GM12865 (cell line): ENCODE results near the gene GTF2H4.

Experiments
- DNase-seq: peaks from one replicate; pipeline ENCODE4 v3.0.0; 2010; ENCODE audit warnings: low read depth
- H3K4me3 ChIP-seq: 2 replicates; pipeline ENCODE4 v1.5.1; 2011; ENCODE audit warnings: mild to moderate bottlenecking, low read depth, low read length, control low read depth
- CTCF ChIP-seq: IDR thresholded peaks from 2 replicates; pipeline ENCODE4 v1.5.1; 2011; ENCODE audit warnings: low read length, control low read depth, low read depth, inconsistent platforms; ENCODE audit not compliant: insufficient read depth; ENCODE audit errors: missing control alignments

GTF2H4 gene

GRCh38 chr6:30879684-30880427, 28.2 kb upstream of the GTF2H4 start:
- no peak for DNase-seq
- no peak for TF ChIP-seq CTCF
- H3K4me3 ChIP-seq: no peak overlapping the region

DNA sequence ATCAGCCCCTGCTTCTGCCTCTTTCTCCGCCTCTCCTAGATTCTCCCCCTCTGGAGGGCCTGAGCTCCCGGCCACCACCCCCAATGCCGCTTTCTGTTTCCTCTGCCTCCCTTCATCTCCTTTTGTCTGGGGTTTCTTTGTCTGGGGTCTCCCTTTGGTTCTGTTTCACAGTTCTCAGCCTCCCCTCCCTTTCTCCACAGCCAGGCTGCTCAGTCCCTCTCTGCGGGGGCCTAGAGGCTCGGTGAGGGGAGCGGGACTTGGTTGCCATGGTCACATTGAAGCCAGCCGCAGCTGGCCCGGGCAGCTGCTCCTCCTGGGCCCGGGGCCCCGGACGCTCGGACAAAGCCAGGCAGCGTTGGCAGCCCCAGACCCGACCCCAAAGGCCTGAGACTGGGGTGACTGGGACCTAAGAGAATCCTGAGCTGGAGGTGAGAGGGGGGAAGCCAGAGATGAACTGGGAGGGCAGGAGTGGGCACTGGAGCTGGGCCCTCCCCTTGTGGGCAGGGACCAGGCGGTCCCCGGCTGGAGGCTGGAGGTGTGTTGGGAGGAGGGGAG, 27.2 kb upstream of the GTF2H4 start:
- no peak for DNase-seq
- TF ChIP-seq CTCF: no peak
- H3K4me3 ChIP-seq: no peak overlapping the region

DNA sequence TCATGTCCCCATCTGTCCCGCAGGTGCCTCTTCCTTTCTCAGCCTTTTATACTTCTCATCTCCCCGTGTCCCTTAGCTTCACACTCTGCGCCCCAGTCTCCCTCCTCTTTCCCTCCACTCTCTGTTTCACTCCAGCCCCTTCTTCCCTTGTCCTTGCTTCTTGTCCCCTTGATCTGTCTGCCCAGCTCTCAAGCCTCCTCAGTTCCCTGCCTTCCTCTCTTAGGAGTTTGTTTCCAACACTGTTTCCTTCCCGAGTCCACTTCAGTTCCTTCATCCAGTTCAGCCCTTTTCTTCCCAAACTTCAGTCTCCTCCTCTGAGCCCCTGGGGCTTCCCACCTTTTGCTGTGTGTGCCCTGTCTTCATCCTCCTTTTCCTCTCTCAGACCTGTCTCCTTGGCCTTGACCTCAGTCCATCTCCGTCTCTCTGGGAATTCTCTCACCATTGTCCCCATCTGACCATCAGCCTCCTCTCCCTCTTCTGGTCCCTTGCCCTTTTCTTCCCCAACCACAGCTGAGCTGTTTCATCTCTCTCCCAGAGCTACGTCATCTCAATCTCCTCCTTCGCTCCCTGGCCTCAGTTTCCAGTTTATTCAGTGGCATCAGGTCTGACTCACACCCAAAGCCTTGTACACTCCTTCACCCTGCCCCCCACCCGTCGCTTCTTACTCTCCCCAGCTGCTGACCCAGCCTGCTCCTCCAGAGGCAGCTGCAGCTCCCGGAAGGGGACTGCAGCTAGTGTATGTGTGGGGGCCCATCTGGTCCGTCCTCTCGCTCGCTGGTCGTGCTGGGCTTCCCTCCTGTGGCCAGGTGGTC, 26.4 kb upstream of the GTF2H4 start:
- no peak overlapping the region for H3K4me3 ChIP-seq
- DNase-seq: no peak

DNA sequence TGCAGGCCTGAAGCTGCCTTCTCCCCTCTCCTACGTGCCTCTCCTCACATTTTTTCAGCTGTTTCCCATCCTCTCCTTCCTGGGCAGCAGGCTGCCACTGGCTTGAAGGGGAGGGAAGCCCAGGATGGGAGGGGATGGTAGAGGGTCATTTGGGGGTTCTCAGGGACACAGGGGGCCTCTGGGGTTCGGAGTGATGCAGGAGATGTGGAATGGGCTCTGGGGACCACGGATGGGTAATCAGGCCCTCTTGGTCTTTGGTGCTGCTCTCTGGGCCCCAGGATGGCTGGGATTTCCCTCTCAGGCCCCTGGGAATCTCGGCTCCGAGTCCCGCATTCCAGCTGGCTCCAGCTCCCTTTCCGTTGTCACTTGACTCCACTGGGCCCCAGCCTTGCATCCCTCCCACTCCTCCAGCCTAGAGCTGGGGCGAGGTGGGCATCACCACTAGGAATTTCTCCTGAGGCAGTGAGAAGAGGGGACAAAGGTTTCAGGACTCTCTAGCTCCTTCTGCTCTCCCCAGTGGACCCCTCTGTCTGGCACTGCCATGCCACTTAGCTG, 25.7 kb upstream of the GTF2H4 start:
- TF ChIP-seq CTCF: no peak
- no peak overlapping the region for H3K4me3 ChIP-seq
- DNase-seq: no peak

More for the DNA sequence above, 26.4 kb upstream of the GTF2H4 start:
- TF ChIP-seq CTCF: no peak

GRCh38 chr6:30882759-30883684, 25.0 kb upstream of the GTF2H4 start:
- H3K4me3 ChIP-seq: peak overlapping the region; percentile 59
- TF ChIP-seq CTCF: no peak
- peak; percentile 73 for DNase-seq
